A549 (cell line): ENCODE data around the gene ERN1. TPM values are rescaled to one million over a fixed set of nuclear protein-coding genes. Genes with fewer than 3 reads are reported as not detected.

Experiments
- ATAC-seq, 2 experiments: fragments of 200-7000 bp in 1 of 2; fragments of >200 bp in 1 of 2; cut with Nextera tagmentation in 1 of 2; cut with Tn5 transposase in 1 of 2; 3 replicates each; pipeline versions ENCODE4 v1.8.0 to v1.9.1; 2018 to 2020; ENCODE audit warnings: mild to moderate bottlenecking in 1 of 2, moderate library complexity in 1 of 2
- CTCF ChIA-PET: fragments of 300-600 bp; sonication (Branson Sonifier 250); formaldehyde crosslinking; extraction: SDS; loops from one replicate; lab custom pipeline; 2021; ENCODE audit warnings: antibody characterized with exemption, inconsistent platforms; lab: Yijun Ruan, JAX
- POLR2A ChIA-PET: fragments of 350-600 bp; formaldehyde crosslinking; extraction: SDS; loops from one replicate; lab custom pipeline; 2021; ENCODE audit warnings: antibody characterized with exemption, inconsistent platforms; lab: Yijun Ruan, JAX
- DNase-seq, 2 experiments: peaks; one replicate each; pipeline versions ENCODE4 v3.0.0 to v3.0.0-alpha.2; 2011 to 2016; ENCODE audit warnings: low read depth in 1 of 2, low spot score in 1 of 2
- FAIRE-seq: peaks from 2 replicates; lab custom pipeline; 2011; peaks lifted over from hg19 to GRCh38; lab: Jason Lieb, UNC
- H3K27ac ChIP-seq, 2 experiments: fragments of >200 bp; sonication (Bioruptor Twin); formaldehyde crosslinking; 3 replicates each; pipeline ENCODE4 v1.5.1; 2016 to 2017
- H3K4me1 ChIP-seq: fragments of >200 bp; sonication (Bioruptor Twin); formaldehyde crosslinking; 3 replicates; pipeline ENCODE4 v1.6.1; 2016
- H3K4me2 ChIP-seq: fragments of >200 bp; sonication (Bioruptor Twin); formaldehyde crosslinking; 3 replicates; pipeline ENCODE4 v1.6.1; 2016
- H3K4me3 ChIP-seq: fragments of >200 bp; sonication (Bioruptor Twin); formaldehyde crosslinking; 3 replicates; pipeline ENCODE4 v1.5.1; 2016
- H3K9me3 ChIP-seq: fragments of >200 bp; sonication (Bioruptor Twin); formaldehyde crosslinking; 3 replicates; pipeline ENCODE4 v1.6.1; 2016
- BHLHE40 ChIP-seq: IDR thresholded peaks from 2 replicates; pipeline ENCODE4 v1.6.1; 2012; ENCODE audit warnings: low read depth, low read length, inconsistent platforms
- CEBPB ChIP-seq, 2 experiments: fragments of >200 bp in 1 of 2; sonication (Bioruptor Twin) in 1 of 2; formaldehyde crosslinking in 1 of 2; IDR thresholded peaks; 2 replicates each; pipeline ENCODE4 v1.6.1; 2012 to 2016
- EHF ChIP-seq: fragments of 250-450 bp; sonication (Bioruptor Pico); IDR thresholded peaks from 2 replicates; pipeline ENCODE4 v1.5.0; 2020; ENCODE audit warnings: mild to moderate bottlenecking
- FOSB ChIP-seq: fragments of 250-450 bp; sonication (Bioruptor Pico); IDR thresholded peaks from 2 replicates; pipeline ENCODE4 v1.5.0; 2020; ENCODE audit warnings: mild to moderate bottlenecking, moderate library complexity
- GATA3 ChIP-seq: IDR thresholded peaks from 2 replicates; pipeline ENCODE4 v1.6.1; 2012; ENCODE audit warnings: borderline replicate concordance
- HDAC2 ChIP-seq: fragments of 200-600 bp; sonication (generic); IDR thresholded peaks from 2 replicates; pipeline ENCODE4 v1.6.1; 2016
- HOXB5 ChIP-seq: fragments of 250-450 bp; sonication (Bioruptor Pico); IDR thresholded peaks from 2 replicates; pipeline ENCODE4 v1.5.0; 2020; ENCODE audit warnings: mild to moderate bottlenecking, moderate library complexity
- JUNB ChIP-seq: fragments of >200 bp; sonication (Bioruptor Twin); formaldehyde crosslinking; IDR thresholded peaks from 2 replicates; pipeline ENCODE4 v1.6.1; 2016
- KDM1A ChIP-seq: fragments of 200-600 bp; sonication (generic); IDR thresholded peaks from 2 replicates; pipeline ENCODE4 v1.6.1; 2016; ENCODE audit warnings: low read depth, mild to moderate bottlenecking
- NFE2L2 ChIP-seq: fragments of 150-350 bp; conservative IDR thresholded peaks from 2 replicates; pipeline ENCODE4 v1.6.1; 2014; ENCODE audit warnings: low read length
- POLR2A ChIP-seq: IDR thresholded peaks from 2 replicates; pipeline ENCODE4 v1.6.1; 2012; ENCODE audit warnings: mild to moderate bottlenecking, low read length
- RFX5 ChIP-seq: fragments of 450-650 bp; IDR thresholded peaks from 2 replicates; pipeline ENCODE4 v1.7.1; 2014; ENCODE audit warnings: antibody characterized with exemption, mild to moderate bottlenecking, moderate library complexity
- SMC3 ChIP-seq: fragments of >200 bp; sonication (Bioruptor Twin); formaldehyde crosslinking; IDR thresholded peaks from 3 replicates; pipeline ENCODE4 v1.6.1; 2018; ENCODE audit warnings: inconsistent platforms
- TFCP2L1 ChIP-seq: fragments of 250-450 bp; sonication (Bioruptor Pico); IDR thresholded peaks from 2 replicates; pipeline ENCODE4 v1.5.0; 2021; ENCODE audit warnings: mild to moderate bottlenecking
- ZSCAN20 ChIP-seq: fragments of 250-450 bp; sonication (Bioruptor Pico); IDR thresholded peaks from 2 replicates; pipeline ENCODE4 v1.8.0; 2022; ENCODE audit warnings: mild to moderate bottlenecking, moderate library complexity
- WGBS: methylation state at CpG from one replicate; pipeline ENCODE4 v1.1.6; 2017; ENCODE audit errors: missing lambda C conversion rate; 5-methylcytosine and 5-hydroxymethylcytosine counted together
- polyA plus RNA-seq, 4 experiments: library from polyadenylated mRNA; depleted of rRNA in 3 of 4; stranded (reverse); fragments of >200 nt; fragmentation: RNase III in 1 of 4; extraction: RNeasy Plus Mini Kit Qiagen cat#74134 plus additional on column Dnase treatment in 1 of 4; gene quantifications; 2 replicates in 3 of 4; 3 replicates in 1 of 4; pipeline ENCODE4 v1.2.3, GENCODE V29; 2011 to 2017
- TF ChIP-seq, protein P1 (sequence below): fragments of >200 bp; sonication (Bioruptor Twin); formaldehyde crosslinking; IDR thresholded peaks from 3 replicates; pipeline ENCODE4 v1.5.1; 2016
- TF ChIP-seq, protein P2 (sequence below): IDR thresholded peaks from 2 replicates; pipeline ENCODE4 v1.6.1; 2012
- TF ChIP-seq, protein P3 (sequence below): fragments of >200 bp; sonication (Bioruptor Twin); formaldehyde crosslinking; IDR thresholded peaks from 2 replicates; pipeline ENCODE4 v1.6.1; 2016
- TF ChIP-seq, protein P4 (sequence below): fragments of 250-450 bp; sonication (Bioruptor Pico); IDR thresholded peaks from 2 replicates; pipeline ENCODE4 v1.5.0; 2021; ENCODE audit warnings: mild to moderate bottlenecking, moderate library complexity, borderline replicate concordance
- TF ChIP-seq, protein P5 (sequence below): IDR thresholded peaks from 2 replicates; pipeline ENCODE4 v1.6.1; 2012

Gene ERN1
- polyA plus RNA-seq, 2 of the 4 experiments (the other 2 are of a cell fraction), result 4.1 to 19.8 TPM

DNA sequence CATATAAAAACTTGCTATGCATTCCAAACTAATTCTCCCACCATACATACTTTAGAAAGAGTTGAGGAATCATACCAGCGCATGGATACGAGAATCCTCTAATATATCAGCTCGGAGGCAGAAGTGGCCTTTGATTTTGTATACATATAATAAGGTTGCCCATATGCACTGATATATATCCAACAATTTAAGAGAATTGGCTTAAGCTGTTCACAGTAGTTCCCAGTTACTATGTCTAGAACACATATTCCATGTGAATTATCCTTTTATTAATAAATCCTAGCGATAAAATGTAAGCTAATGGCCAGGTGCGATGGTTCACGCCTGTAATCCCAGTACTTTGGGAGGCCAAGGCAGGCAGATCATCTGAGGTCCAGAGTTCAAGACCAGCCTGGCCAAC, 19.3 kb upstream of the ERN1 start (continued):
- TF ChIP-seq HOXB5 (CRISPR knock-in tag) (no peak), ZSCAN20 (no peak)
- TF ChIP-seq, protein P1, sequence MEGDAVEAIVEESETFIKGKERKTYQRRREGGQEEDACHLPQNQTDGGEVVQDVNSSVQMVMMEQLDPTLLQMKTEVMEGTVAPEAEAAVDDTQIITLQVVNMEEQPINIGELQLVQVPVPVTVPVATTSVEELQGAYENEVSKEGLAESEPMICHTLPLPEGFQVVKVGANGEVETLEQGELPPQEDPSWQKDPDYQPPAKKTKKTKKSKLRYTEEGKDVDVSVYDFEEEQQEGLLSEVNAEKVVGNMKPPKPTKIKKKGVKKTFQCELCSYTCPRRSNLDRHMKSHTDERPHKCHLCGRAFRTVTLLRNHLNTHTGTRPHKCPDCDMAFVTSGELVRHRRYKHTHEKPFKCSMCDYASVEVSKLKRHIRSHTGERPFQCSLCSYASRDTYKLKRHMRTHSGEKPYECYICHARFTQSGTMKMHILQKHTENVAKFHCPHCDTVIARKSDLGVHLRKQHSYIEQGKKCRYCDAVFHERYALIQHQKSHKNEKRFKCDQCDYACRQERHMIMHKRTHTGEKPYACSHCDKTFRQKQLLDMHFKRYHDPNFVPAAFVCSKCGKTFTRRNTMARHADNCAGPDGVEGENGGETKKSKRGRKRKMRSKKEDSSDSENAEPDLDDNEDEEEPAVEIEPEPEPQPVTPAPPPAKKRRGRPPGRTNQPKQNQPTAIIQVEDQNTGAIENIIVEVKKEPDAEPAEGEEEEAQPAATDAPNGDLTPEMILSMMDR, result no peak

DNA sequence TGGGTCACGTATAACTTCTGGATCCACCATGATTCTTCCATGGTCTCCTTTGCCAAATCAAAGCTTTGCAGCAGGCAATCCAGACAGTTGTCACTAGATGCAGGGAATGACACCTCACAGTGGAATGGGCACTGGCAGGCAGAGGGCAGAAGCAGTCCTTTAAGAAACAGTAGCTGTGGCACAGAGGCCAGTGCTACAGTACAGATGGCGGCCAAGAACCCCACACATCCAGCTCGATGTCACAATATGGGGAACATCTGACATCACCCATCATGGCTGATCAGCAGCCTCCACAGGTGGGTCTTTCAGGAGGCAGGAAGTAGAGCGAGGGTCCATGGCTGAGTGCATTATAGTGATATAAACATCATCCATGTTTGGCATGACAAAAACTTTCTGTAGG, 18.8 kb upstream of the ERN1 start:
- H3K27ac ChIP-seq, result peak overlapping the region in 1 of 2 experiments; percentile 98; a peak in 4 of 6 replicates
- no peak for FAIRE-seq
- no peak overlapping the region for H3K4me2 ChIP-seq
- TF ChIP-seq BHLHE40 (no peak), EHF (no peak), HDAC2 (no peak), KDM1A (no peak), CEBPB (IDR thresholded peaks at IDR 0.05) (peak in 1 of 2 experiments; percentile 74; a peak in 2 of 4 replicates), RFX5 (no peak), TFCP2L1 (no peak), JUNB (no peak), POLR2A (peak; percentile 53; the same call in 1 of the 2 replicates), NFE2L2 (no peak)
- TF ChIP-seq, protein P2, sequence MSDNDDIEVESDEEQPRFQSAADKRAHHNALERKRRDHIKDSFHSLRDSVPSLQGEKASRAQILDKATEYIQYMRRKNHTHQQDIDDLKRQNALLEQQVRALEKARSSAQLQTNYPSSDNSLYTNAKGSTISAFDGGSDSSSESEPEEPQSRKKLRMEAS, result peak; percentile 26; the same call in 1 of the 2 replicates
- TF ChIP-seq, protein P3, sequence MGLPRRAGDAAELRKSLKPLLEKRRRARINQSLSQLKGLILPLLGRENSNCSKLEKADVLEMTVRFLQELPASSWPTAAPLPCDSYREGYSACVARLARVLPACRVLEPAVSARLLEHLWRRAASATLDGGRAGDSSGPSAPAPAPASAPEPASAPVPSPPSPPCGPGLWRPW, result no peak
- TF ChIP-seq, protein P4, sequence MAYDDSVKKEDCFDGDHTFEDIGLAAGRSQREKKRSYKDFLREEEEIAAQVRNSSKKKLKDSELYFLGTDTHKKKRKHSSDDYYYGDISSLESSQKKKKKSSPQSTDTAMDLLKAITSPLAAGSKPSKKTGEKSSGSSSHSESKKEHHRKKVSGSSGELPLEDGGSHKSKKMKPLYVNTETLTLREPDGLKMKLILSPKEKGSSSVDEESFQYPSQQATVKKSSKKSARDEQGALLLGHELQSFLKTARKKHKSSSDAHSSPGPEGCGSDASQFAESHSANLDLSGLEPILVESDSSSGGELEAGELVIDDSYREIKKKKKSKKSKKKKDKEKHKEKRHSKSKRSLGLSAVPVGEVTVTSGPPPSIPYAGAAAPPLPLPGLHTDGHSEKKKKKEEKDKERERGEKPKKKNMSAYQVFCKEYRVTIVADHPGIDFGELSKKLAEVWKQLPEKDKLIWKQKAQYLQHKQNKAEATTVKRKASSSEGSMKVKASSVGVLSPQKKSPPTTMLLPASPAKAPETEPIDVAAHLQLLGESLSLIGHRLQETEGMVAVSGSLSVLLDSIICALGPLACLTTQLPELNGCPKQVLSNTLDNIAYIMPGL, result no peak
- TF ChIP-seq, all 56 proteins: peak for 3
- POLR2A ChIA-PET, result interaction anchor here (1.4 to 2.5 kb wide), 3 partner anchors 113 to 133 kb away, joined by 6 to 10 read pairs (median 8); no protein-coding TSS in a partner anchor
- ATAC-seq (peak; percentile 5 to 9; a peak in 3 of 6 replicates), DNase-seq (peak in 1 of 2 experiments; percentile 44)
- peaks cover 27% of the 10 kb centered on the region; the same call in 2 of the 3 replicates for H3K4me1 ChIP-seq
- WGBS, result 88% methylated on average over 4 of the region's 4 CpGs
- no peak overlapping the region for H3K4me3 ChIP-seq
- CTCF ChIA-PET, result interaction anchor here (0.6 to 9.5 kb wide), 22 partner anchors 9 to 271 kb away, joined by 3 to 105 read pairs (median 3); partner anchors contain the start of genes CSHL1 and ERN1
- no peaks in the 10 kb centered on the region for H3K9me3 ChIP-seq

DNA sequence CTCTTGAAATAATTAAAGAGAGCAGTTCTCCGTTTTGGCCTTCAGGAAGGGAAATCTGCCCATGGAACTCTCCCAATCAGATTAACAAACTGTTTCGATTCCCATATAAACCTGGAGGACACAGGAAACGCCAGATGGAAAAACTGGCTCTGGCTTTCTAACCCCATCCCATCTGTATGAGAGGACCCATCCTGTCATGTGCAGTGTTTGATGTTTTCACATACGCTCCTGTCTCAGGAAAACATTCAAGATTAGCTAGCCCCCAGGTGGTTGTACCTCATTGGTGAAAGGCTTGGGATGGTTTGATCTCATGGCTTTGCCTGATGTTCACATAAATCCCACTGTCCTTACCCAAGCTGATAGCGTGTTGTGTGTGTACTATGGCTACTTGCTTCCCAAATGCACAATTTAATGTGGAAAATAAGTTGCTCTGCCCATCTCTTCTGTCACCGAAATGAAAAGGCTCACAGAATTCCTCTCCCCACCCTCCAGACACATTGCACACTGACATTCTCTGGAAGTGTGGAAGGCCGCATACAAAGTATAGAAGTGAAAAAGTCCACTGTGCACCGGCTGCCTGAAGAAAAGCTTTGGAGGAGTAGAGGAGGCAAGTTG, 18.2 kb upstream of the ERN1 start:
- ATAC-seq, result peak in 1 of 2 experiments; percentile 6; a peak in 3 of 6 replicates
- Histone ChIP-seq H3K27ac (peak overlapping the region; percentile 93 to 98; a peak in 5 of 6 replicates), H3K4me2 (peak overlapping the region; percentile 91; the same call in 1 of the 3 replicates), H3K9me3 (no peaks in the 10 kb centered on the region), H3K4me3 (no peak overlapping the region; the same call in 2 of the 3 replicates), H3K4me1 (peaks cover 27% of the 10 kb centered on the region; the same call in 2 of the 3 replicates)
- no peak for FAIRE-seq
- TF ChIP-seq SMC3 (no peak), GATA3 (0 out of 2 replicates have a peak, but pooled peaks have one; percentile 5), FOSB (CRISPR knock-in tag) (0 out of 2 replicates have a peak, but pooled peaks have one; percentile 12), POLR2A (peak; percentile 48)
- TF ChIP-seq, protein P5, sequence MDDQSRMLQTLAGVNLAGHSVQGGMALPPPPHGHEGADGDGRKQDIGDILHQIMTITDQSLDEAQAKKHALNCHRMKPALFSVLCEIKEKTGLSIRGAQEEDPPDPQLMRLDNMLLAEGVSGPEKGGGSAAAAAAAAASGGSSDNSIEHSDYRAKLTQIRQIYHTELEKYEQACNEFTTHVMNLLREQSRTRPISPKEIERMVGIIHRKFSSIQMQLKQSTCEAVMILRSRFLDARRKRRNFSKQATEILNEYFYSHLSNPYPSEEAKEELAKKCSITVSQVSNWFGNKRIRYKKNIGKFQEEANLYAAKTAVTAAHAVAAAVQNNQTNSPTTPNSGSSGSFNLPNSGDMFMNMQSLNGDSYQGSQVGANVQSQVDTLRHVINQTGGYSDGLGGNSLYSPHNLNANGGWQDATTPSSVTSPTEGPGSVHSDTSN, result peak; percentile 86
- DNase-seq, result peak in 1 of 2 experiments; percentile 25
- ChIA-PET POLR2A (interaction anchor here (1.4 to 2.5 kb wide), 3 partner anchors 114 to 134 kb away, joined by 6 to 10 read pairs (median 8); no protein-coding TSS in a partner anchor), CTCF (interaction anchor here (0.6 to 9.5 kb wide), 18 partner anchors 15 to 272 kb away, joined by 3 to 105 read pairs (median 3); partner anchors contain the start of genes CSHL1 and ERN1)
- WGBS, result 76% methylated on average over 8 of the region's 8 CpGs
